HUES48 (cell line): Measurements from ENCODE around the gene C3orf49.

Source experiments
- H3K27ac ChIP-seq: one replicate; pipeline ENCODE4 v1.7.0; 2013; ENCODE audit warnings: low read depth, low read length, inconsistent platforms
- H3K27me3 ChIP-seq: 2 replicates; pipeline ENCODE4 v1.6.1; 2013; ENCODE audit warnings: mild to moderate bottlenecking, low read length; ENCODE audit not compliant: control insufficient read depth, insufficient read depth
- H3K36me3 ChIP-seq: 2 replicates; pipeline ENCODE4 v1.6.1; 2013; ENCODE audit warnings: low read length; ENCODE audit not compliant: control insufficient read depth, insufficient read depth
- H3K4me1 ChIP-seq: 2 replicates; pipeline ENCODE4 v1.6.1; 2013; ENCODE audit warnings: mild to moderate bottlenecking, low read length; ENCODE audit not compliant: control insufficient read depth, insufficient read depth
- H3K4me3 ChIP-seq: 2 replicates; pipeline ENCODE4 v1.5.1; 2013; ENCODE audit warnings: mild to moderate bottlenecking, low read depth, low read length
- H3K9ac ChIP-seq: 2 replicates; pipeline ENCODE4 v1.6.1; 2013; ENCODE audit warnings: mild to moderate bottlenecking, low read depth, low read length, moderate library complexity
- H3K9me3 ChIP-seq: 2 replicates; pipeline ENCODE4 v1.6.1; 2013; ENCODE audit warnings: low read length; ENCODE audit not compliant: control insufficient read depth, insufficient read depth

The C3orf49 gene

DNA sequence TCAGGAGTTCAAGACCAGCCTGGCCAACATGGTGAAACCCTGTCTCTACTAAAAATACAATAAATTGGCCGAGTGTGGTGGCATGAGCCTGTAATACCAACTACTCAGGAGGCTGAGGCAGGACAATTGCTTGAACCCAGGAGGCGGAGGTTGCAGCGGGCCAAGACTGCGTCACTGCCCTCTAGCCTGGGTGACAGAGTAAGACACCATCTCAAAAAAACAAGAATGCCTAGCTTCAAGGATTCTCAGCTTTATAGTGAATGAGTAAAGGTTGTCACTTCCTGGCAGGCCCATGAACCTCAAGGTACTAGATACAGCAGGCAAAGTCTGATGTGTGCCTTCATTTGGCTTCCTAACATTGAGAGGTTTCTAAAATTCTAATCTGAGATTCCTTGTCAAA is 30.1 kb downstream of the C3orf49 start:
- no peaks in the 10 kb centered on the region for H3K27me3 ChIP-seq
- H3K4me3 ChIP-seq, result no peak overlapping the region
- no peak overlapping the region for H3K9ac ChIP-seq
- no peaks in the 10 kb centered on the region for H3K9me3 ChIP-seq
- H3K4me1 ChIP-seq, result peaks cover 17% of the 10 kb centered on the region
- H3K36me3 ChIP-seq, result no peaks in the 10 kb centered on the region
- H3K27ac ChIP-seq, result no peak overlapping the region

DNA sequence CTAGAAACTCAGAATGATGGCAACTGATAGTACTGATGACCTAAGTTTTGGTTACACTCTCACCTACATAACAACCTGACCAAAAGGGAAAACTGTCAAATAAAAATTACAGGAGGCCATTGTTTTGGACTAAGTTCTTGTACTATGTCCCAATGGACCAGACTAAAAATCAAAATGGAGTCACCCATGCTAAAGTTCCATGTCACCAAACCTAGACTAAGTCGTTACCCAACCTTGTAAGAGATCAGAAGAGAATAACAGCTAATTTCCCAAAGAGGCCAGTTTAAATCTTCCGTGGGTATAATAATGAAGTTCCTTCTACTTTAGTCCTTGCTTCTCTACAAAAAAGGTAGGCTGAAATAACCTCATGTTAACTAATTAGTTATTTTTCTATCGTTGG is 32.2 kb downstream of the C3orf49 start:
- Histone ChIP-seq H3K36me3 (no peaks in the 10 kb centered on the region), H3K27me3 (no peaks in the 10 kb centered on the region), H3K27ac (no peak overlapping the region)

DNA sequence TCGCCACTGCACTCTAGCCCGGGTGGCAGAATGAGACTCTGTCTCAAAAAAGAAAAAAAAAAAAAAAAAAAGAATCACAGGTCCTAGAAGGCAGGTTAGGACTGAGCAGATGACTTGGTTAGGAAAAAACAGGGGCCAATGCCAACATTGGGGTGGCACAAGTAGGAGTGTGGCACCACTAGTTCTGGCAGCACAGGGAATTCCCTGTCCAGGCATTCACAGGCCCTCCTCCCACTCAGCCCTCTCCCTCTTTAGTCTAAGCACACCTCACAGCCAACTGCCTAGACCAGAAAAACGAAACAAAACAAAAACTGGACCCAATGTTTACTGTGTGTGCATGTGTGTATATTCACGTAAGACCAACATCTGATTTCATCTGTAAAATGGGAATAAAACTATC is 34.0 kb downstream of the C3orf49 start:
- Histone ChIP-seq H3K27me3 (no peaks in the 10 kb centered on the region), H3K36me3 (no peaks in the 10 kb centered on the region), H3K4me3 (no peak overlapping the region), H3K27ac (no peak overlapping the region), H3K9ac (no peak overlapping the region), H3K4me1 (peaks cover 46% of the 10 kb centered on the region), H3K9me3 (no peaks in the 10 kb centered on the region)

More for the DNA sequence above, 32.2 kb downstream of the C3orf49 start:
- no peak overlapping the region for H3K9ac ChIP-seq
- H3K4me3 ChIP-seq, result no peak overlapping the region
- peaks cover 35% of the 10 kb centered on the region for H3K4me1 ChIP-seq
- H3K9me3 ChIP-seq, result no peaks in the 10 kb centered on the region

DNA sequence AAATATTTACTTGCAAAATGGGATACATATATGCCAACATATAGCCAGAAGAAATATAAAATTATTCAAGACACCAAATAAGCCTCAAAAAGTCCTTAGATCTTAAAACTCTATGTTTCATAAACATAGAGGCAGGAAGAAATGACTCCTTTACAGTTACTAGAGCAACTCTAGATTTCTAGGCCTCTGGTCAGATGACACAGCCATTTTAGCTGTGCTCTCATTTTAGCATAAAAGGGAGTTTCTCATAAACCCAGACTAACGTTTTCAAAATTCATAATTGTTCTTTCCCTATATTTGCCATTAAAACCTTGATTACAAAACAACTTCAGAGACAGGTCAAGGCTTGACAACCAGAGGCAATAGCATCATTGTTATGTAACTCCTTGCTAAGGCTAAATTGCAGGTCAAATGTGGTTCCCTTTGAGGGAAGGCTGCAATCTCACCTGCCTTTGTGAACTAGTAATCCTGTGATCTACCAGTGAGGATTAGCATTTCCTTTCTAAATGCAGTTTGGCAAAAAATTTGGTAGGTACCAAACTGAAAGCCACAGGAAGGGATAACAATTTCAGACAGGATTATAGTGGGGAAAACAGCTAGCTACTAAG is 36.3 kb downstream of the C3orf49 start:
- H3K9ac ChIP-seq, result peak overlapping the region; percentile 10; the same call in 1 of the 2 replicates
- no peaks in the 10 kb centered on the region for H3K36me3 ChIP-seq
- no peaks in the 10 kb centered on the region for H3K27me3 ChIP-seq
- no peak overlapping the region for H3K4me3 ChIP-seq
- H3K4me1 ChIP-seq, result peaks cover 52% of the 10 kb centered on the region
- H3K9me3 ChIP-seq, result no peaks in the 10 kb centered on the region
- H3K27ac ChIP-seq, result peak overlapping the region; percentile 38

DNA sequence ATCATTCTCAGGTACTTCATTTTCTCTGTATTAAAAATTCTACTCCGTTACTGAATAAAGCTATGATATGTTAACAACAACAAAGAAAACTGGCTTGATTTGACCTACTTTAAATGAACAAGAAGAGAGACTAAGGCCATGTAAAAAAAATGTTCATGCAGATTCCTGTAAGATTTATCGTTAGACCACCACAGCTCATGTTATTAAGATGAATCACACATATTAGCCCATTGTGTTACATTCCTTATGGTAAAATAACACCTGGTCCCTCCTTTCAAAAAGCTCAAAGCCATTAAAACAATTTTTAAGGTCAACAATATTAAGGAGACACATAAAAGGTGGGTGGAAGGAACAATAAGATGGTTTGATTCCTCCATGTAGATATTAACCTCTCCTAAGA is 38.2 kb downstream of the C3orf49 start:
- peaks cover 66% of the 10 kb centered on the region for H3K4me1 ChIP-seq
- no peaks in the 10 kb centered on the region for H3K27me3 ChIP-seq
- no peaks in the 10 kb centered on the region for H3K36me3 ChIP-seq
- H3K9ac ChIP-seq, result no peak overlapping the region
- no peak overlapping the region for H3K27ac ChIP-seq
- no peaks in the 10 kb centered on the region for H3K9me3 ChIP-seq
- no peak overlapping the region for H3K4me3 ChIP-seq

DNA sequence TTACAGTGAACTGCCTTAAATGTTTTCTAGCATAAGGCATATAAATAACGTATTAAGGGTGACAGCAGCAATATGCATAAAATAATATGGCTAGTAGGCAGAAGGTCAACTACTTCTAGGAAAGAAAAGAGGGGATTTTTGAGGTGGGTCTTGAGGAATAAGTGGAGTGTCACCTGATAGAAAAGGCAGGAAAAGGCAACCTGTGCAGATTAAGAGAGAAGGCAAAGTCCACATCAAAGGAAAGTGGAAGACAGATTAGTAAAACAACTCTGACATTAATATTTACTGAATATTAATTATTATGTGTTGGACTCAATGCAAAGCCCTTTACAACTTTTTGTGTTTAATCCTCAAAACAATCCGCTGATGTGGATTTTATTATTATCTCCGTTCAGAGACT is 41.7 kb downstream of the C3orf49 start:
- Histone ChIP-seq H3K9ac (no peak overlapping the region), H3K27me3 (no peaks in the 10 kb centered on the region), H3K36me3 (no peaks in the 10 kb centered on the region), H3K27ac (no peak overlapping the region), H3K9me3 (no peaks in the 10 kb centered on the region), H3K4me3 (no peak overlapping the region), H3K4me1 (peaks cover 56% of the 10 kb centered on the region)

DNA sequence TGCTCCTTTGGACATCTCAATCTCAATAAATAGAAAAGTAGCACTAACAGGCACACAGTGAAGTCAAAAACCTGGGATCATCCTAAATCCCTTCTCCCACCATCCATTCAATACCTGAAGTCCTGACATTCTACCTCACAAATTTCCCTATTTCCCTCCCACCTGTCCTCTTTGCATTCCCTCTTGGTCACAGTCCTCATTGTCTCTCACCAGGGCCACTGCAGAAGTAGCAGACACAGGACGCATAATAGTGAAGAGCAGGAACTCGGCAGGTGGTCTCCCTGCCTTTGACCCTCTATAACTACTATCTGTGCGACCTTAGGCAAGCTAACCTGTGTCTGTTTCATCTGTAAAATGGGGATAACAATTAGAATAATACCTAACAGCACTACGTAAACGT is 42.2 kb downstream of the C3orf49 start:
- no peak overlapping the region for H3K9ac ChIP-seq
- H3K4me1 ChIP-seq, result peaks cover 50% of the 10 kb centered on the region
- H3K36me3 ChIP-seq, result 0 out of 2 replicates have a peak, but pooled peaks cover 2% of the 10 kb centered on the region
- H3K27ac ChIP-seq, result peak overlapping the region; percentile 1
- H3K4me3 ChIP-seq, result no peak overlapping the region
- no peaks in the 10 kb centered on the region for H3K27me3 ChIP-seq
- no peaks in the 10 kb centered on the region for H3K9me3 ChIP-seq

DNA sequence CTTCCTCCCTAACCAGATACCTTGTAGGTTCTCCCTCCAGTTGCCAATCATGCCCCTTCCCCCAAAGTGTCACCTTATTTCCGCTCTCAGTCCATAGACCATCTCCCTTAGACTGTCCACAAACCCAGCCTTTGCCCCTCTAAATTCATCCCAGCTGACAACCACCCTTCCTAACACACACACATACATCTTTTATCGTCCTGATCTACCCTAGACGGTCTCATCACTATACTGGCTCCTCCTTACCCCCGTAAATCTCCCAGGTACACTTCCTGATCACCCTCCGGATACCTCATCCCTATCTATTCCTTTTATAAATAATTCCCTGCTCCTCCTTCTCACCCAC is 43.7 kb downstream of the C3orf49 start:
- no peaks in the 10 kb centered on the region for H3K9me3 ChIP-seq
- no peaks in the 10 kb centered on the region for H3K27me3 ChIP-seq
- peak overlapping the region; percentile 91 for H3K9ac ChIP-seq
- H3K36me3 ChIP-seq, result peaks cover 6% of the 10 kb centered on the region; the same call in 1 of the 2 replicates
- no peak overlapping the region for H3K27ac ChIP-seq
- peak overlapping the region; percentile 81 for H3K4me3 ChIP-seq
- peaks cover 39% of the 10 kb centered on the region for H3K4me1 ChIP-seq

DNA sequence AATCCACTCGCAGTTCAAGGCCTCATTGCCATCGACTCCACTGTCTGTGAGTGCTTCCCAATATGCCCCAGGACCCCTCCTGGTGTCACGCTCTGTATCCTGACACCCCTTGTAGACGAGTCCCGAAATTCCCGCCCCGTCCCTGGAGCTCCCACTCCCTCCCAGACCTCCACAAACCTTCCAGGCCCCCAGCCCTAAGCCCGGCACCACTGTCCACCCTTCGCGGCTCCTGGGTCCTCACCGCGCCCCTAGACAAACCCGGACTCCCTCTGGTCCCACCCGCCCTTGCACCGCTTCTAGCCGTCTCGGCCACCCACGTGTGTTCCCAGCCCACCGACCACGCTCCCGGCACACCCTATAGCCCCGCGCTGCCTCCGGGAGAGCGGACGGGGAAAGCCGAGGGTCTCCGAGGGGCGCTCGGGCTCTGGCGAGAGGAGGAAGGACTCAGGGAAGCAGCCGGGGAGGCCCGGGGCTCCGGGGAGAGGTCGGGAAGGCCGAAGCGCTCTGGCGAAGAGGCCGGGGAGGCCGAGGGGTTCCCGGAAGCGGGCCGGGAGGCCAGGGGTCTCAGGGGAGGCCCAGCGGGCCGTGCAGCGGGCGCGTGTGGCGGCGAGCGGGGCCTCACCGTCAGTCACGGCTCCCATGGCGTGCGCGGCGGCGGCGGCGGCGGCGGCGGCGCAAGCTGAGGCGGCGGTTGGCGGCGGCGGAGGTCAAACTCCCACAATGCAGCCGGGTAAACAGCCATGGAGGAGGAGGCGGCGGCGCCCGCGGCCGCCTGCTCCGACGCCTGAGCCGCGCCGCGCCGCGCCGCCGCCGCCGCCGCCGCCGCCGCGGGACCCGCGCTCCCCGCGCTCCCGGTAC is 44.3 kb downstream of the C3orf49 start, which contains the start of the genes ATXN7 and THOC7:
ATXN7 (plus strand) TSS at position 718 of the 858 bp plus-strand sequence. CDS start 48,732 bp downstream, outside the sequence.
THOC7 (minus strand) TSS at position 656 of the 858 bp plus-strand sequence; CDS start at position 641, 15 bp downstream.
- peak within 1 kb of the TSS; percentile 81 for H3K27ac ChIP-seq
- H3K27me3 ChIP-seq, result no peaks in the 10 kb centered on the region
- H3K9ac ChIP-seq, result peak within 1 kb of the TSS; percentile 91
- H3K4me1 ChIP-seq, result peaks cover 33% of the 10 kb centered on the region
- peak within 1 kb of the TSS; percentile 81 for H3K4me3 ChIP-seq
- no peaks in the 10 kb centered on the region for H3K9me3 ChIP-seq
- H3K36me3 ChIP-seq, result peaks cover 6% of the 10 kb centered on the region; the same call in 1 of the 2 replicates

DNA sequence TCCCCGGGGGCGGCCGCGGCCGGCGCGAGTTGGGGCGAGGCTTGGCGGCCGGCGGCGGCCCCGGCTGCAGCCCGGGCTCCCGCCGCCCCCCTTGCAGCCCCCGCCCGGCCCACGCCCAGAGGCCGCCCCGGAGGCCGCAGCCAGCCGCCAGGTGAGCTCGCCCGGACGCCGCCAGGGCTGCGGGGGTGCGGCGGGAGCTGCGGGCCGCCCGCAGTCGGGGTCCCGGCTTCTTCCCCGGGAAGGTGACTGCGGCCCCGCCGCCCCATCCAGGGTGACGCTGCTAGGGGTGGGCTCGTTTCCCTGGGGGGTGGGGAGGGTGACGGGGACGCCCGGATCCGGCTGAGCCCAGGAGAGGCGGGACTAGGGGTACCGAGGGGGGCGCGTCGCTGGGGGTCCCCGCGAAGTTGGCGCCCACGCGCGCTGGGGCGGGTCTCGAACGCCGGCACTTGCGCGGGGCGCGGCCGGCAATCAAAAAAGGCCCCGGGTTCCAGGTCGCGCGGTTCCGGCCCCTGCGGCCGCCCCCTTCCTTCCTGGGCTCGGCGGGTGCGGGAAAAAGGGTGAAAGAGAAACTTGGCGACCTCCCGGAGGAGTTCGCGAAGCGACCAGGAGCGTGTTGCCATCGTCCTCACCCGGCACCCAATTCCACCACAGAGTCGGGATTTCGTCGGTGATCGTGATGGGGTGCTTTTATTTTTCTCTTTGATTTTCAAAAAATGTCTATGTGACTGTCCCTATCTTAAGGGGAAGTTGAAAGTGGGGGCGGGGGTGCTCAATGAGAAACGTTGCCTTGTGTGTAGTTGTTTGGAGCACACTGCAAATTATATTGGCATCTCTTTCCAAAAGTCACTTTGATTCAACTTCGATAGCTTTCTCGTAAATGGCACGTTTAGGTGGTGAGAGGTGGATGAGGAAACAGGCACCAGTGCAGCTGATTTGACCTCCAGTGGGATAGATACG is 45.2 kb downstream of the C3orf49 start:
- no peaks in the 10 kb centered on the region for H3K27me3 ChIP-seq
- H3K4me3 ChIP-seq, result peak overlapping the region; percentile 67
- H3K4me1 ChIP-seq, result peaks cover 24% of the 10 kb centered on the region
- H3K27ac ChIP-seq, result peak overlapping the region; percentile 46
- no peaks in the 10 kb centered on the region for H3K9me3 ChIP-seq
- peak overlapping the region; percentile 42; the same call in 1 of the 2 replicates for H3K9ac ChIP-seq
- peaks cover 6% of the 10 kb centered on the region; the same call in 1 of the 2 replicates for H3K36me3 ChIP-seq
